ENCODE measurements around the gene ZG16. TPM values are rescaled to one million over a fixed set of nuclear protein-coding genes. Genes with fewer than 3 reads are reported as not detected.

Gene ZG16
- polyA plus RNA-seq, 1 donor = not detected

DNA sequence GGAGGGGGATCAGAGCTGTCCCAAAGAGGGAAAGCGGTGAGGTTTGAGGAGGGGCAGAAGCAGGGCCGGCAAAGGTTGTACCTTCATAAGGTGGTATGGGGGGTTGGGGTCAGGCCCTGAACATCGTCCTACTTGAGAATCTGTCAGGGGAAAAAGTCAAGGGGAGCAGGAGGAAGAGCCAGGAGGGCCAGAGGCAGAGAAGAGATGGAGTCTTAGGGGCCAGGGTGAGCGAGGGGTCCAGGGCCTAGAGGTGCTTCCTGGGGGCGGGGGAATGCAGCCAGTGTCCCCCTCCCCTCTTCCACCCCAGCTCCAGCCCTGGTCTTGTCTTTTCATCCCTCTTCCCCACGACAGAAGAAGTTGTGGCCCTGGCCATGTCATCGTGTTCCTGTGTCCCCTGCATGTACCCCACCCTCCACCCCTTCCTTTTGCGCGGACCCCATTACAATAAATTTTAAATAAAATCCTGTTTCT is 32.7 kb downstream of the ZG16 start:
- no peak for DNase-seq

DNA sequence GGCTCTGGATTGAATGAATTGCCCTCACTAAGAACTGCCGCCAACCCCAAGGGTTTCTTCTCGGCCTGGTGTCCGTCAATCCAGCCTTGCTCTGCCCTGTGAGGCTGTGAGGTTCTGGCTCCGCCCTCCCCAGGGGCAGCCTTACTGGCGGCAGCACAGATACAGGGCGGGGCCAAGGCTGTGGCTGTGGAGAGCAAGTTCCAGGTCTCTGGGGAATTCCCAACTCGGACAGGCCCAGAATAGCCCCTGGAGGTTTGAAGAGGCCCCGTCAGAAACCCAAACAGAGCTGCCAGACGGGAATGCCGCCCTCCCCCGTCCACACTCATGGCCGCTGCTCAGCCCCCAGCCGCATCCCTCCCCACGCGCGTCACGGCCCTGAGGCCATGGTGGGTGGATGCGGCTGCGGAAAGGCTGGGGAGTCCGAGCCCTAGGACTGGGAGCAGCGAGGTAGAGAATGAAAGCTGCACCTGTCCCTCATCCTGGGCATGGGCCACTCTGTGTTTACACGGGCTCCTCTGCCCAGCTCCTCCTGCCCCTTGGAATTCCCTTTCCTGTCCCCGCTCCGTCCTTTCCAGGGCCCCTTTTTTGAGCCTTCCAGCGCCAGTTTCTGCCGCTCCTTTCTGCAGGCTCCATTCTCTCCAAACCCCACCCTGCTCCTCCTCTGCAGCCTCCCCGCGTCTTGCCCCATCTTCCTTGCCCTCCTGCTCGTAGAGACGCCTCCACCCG is 33.3 kb downstream of the ZG16 start:
- DNase-seq = peak; percentile 84

DNA sequence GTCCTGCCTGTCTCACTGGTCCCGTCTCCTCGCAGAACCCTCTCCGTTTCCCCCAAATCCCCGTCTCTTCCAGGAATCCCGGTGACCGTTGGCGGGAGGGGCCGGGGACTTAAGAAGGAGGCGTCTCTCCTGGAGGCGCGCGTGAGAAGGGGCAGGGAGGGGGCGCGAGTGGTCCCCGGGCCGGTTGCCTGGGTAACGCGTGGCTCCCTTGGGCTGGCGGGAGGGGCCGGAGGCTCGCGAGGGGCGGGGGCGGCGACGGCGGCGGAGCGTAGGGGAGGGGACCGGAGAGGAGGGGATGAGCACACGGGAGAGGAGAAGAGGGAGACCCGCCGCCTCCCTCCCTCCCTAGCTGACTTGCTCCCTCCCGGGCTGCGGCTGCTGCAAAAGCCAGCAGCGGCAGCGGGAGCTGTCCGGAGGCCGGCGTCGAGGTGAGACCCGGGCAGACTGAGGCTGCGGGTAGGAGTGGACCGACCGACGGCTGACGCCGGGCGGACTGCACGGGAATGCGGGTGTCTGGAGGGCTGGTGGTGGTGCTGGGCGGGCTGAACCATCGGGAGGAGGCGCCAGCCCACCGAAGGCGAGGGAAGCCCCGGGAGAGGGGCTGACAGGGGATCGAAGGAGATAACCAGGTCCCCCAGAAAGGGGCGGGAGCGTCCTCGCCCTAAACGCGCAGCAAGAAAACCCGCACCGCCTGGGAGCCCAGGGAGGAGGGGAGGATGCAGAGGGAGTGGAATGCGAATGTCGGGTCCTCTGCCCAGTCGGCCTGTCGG is 34.0 kb downstream of the ZG16 start, which contains the start of gene PRRT2:
PRRT2 (plus strand) TSS at position 298 of the 770 bp plus-strand sequence. CDS start 862 bp downstream, outside the sequence.
- peak; percentile 84 for DNase-seq

DNA sequence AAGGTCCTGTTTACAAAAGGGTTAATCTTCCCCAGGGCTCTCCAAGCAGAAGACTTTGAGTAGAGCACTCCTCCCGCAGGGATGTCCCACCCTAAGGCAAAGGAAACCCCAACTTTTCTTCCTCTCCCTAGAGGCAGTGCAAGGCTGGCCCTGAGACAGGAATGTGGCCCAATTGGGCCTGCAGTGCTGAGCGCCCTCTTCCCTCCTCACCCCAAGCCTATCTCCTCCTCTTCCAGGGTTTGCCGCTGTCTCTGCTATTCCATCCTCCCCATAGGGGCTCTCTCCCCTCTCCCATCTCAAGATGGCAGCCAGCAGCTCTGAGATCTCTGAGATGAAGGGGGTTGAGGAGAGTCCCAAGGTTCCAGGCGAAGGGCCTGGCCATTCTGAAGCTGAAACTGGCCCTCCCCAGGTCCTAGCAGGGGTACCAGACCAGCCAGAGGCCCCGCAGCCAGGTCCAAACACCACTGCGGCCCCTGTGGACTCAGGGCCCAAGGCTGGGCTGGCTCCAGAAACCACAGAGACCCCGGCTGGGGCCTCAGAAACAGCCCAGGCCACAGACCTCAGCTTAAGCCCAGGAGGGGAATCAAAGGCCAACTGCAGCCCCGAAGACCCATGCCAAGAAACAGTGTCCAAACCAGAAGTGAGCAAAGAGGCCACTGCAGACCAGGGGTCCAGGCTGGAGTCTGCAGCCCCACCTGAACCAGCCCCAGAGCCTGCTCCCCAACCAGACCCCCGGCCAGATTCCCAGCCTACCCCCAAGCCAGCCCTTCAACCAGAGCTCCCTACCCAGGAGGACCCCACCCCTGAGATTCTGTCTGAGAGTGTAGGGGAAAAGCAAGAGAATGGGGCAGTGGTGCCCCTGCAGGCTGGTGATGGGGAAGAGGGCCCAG is 34.9 kb downstream of the ZG16 start:
- no peak for DNase-seq

DNA sequence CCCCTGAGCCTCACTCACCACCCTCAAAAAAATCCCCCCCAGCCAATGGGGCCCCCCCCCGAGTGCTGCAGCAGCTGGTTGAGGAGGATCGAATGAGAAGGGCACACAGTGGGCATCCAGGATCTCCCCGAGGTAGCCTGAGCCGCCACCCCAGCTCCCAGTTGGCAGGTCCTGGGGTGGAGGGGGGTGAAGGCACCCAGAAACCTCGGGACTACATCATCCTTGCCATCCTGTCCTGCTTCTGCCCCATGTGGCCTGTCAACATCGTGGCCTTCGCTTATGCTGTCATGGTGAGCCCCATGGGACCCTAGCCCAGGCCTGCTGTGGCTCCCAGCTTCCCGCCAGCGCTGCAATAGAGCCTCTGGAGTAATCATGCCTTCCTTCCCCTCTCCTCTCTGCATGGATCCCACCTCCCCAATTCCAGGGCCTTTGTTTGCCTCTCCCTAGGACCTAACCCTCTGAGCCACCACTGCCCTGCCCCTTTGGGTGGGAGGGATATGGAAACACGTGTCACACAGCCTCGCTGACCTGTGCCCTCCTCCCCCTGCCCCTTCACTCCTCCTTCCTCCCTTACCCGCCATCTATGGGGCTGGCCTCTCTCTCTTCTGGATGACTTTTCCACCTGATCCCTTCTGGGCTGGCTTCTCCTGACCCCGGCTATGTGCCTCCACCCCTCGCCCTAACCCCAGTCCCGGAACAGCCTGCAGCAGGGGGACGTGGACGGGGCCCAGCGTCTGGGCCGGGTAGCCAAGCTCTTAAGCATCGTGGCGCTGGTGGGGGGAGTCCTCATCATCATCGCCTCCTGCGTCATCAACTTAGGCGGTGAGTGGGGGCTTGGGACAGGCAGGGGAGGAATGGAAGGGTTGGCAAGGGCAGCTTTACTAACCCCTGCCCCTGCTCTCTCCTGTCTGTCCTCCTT is 35.8 kb downstream of the ZG16 start:
- DNase-seq = no peak

DNA sequence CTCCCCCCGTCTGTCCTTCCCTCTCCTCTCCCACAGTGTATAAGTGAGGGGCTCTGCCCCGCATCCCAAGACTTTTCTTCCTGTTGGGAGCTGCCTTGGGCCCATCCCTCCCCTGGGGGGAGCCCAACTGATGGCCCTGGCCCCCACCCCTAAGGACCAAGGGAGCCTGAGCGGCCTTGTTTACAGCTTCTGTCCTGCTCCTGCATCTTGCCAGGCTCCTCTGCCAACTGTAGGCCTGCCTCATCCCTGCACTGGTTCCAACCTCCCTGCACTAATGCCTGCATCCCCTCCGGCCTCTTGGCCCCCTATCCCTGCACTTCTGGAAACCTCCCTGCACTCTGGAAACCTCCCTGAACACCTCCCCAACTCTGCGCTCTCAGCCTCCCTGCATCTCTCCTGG is 36.5 kb downstream of the ZG16 start:
- DNase-seq = no peak

DNA sequence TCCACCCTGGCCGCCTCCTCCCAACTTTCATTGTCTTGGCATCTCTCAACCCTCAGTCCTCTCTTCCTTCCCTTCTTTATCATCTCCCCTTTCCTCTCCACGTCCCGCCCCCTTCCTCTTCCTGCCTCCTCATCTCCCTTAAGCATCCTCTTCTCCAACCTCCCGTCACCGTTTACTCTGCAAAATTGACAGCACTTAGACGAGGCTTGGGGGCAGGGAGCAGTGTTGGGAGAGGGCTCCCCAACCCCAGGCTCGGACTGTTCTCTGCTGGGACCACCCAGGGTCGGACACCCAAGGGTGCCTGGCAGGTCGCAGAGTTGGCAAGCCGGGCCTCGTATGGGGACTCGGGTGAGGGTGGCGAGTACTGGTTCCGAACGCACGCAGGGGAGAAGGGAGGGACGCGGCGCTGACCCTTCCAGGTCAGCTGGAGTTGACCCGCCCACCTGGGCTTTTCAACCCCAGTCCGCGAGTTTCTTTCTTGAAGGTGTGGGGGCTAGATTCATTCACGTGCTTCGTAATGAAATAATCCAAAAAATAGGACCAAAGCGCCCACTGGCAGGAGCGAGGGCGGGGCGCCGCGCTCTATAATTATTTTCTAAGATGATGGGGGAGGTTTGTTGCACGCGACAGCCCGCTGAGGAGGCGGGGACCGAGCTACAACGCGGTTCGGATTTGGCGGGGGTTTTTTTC is 37.1 kb downstream of the ZG16 start:
- DNase-seq = no peak

DNA sequence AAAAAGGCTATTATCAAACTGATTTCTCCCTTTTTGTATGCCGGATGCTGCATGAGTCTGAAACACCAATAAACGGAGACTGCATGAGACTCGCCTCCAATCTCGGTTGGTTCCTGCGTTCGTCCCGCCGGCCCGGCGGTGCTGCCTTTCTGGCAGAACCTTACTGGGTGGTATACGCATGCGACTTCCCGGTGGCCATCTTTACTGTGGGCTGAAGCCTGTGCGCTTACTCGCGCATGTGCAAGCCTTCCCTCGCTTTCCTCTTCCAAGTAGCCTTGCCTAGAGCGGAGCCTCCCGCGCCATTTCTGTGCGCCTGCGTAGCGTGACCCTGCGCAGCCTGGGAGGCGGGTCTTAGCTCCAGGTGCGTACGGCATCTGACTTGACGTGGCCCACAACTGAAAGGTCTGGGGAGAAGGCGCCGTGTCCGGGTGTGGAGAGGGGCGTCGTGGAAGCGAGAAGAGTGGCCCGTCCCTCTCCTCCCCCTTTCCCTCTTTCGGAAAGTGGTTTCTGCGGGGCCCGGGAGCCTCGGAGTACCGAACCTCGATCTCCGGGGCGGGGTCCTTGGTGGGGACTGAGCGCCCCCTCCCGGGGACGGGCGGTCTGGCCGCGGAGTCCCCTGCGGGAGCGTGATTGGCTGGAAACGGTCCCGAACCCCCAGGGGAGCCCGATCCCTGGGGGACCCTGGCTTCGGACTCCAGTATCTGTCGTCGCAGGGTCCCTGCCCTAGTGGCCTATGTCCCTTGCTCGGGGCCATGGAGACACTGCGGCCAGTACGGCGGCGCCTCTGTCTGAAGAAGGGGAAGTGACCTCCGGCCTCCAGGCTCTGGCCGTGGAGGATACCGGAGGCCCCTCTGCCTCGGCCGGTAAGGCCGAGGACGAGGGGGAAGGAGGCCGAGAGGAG is 38.0 kb downstream of the ZG16 start, which contains the start of gene PAGR1:
PAGR1 (plus strand) TSS at position 360 of the 901 bp plus-strand sequence; CDS start at position 734, 374 bp downstream.
- peak; percentile 100 for DNase-seq

DNA sequence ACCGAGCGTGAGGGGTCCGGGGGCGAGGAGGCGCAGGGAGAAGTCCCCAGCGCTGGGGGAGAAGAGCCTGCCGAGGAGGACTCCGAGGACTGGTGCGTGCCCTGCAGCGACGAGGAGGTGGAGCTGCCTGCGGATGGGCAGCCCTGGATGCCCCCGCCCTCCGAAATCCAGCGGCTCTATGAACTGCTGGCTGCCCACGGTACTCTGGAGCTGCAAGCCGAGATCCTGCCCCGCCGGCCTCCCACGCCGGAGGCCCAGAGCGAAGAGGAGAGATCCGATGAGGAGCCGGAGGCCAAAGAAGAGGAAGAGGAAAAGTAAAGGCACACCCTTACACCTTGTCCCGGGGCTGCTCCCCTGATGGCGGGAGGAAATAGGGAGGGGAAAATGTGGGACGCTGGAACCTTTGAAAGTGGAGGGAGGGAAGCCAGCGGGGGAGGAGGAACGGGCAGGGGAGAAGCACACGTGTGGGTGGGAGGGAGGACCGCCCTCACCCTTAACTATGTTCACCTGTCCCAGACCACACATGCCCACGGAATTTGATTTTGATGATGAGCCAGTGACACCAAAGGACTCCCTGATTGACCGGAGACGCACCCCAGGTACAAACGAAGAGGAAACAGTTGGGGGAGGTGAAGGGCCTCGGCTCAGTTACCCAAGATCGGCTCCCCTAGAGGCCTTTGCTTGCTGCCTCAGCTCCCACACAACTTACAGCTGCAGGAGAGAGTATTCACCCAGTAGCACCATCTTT is 38.8 kb downstream of the ZG16 start:
- no peak for DNase-seq

DNA sequence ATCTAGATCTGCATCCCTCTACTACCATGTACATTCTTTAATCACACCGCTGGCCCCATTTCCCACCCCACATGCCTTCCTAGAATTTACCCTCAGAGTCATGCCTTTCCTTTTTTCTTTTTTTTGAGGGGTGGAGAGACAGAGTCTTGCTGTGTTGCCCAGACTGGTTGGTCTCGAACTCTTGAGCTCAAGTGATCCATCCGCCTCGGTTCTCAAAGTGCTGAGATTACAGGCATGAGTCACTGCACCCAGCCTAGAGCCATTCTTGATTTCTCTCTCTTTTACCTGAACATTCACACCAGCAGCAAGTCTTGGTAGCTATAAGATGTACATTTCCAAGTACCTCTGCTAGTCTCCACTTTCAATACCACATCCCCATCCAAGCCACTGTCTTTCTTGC is 40.0 kb downstream of the ZG16 start:
- DNase-seq = no peak

DNA sequence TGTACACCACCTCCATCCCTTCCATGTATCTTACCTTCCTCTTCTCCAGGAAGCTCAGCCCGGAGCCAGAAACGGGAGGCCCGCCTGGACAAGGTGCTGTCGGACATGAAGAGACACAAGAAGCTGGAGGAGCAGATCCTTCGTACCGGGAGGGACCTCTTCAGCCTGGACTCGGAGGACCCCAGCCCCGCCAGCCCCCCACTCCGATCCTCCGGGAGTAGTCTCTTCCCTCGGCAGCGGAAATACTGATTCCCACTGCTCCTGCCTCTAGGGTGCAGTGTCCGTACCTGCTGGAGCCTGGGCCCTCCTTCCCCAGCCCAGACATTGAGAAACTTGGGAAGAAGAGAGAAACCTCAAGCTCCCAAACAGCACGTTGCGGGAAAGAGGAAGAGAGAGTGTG is 41.5 kb downstream of the ZG16 start:
- no peak for DNase-seq

DNA sequence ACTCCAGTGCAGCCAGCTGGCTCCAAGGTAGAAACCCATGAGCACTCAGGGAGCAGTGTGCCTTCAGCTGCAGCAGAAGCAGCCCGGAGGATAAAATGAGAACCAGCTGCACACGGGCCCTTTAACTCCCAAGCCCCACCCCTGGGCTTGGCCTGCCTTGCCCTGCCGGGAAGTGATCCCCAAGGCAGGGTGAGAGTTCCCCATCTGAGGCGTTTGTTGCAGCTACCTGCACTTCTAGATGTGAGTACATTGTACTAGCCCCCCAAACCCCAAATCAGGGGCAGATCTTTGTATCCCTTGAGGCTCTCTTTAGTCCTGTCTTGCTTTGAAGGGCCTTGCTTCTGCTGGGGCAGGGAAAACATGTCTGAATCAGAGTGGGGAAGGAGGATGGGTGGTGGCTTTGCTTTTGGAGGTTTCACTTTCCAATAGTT is 42.2 kb downstream of the ZG16 start, which contains the start of gene MVP:
MVP (plus strand) TSS at position 192 of the 431 bp plus-strand sequence. CDS start 10,088 bp downstream, outside the sequence.
- DNase-seq = peak; percentile 64

DNA sequence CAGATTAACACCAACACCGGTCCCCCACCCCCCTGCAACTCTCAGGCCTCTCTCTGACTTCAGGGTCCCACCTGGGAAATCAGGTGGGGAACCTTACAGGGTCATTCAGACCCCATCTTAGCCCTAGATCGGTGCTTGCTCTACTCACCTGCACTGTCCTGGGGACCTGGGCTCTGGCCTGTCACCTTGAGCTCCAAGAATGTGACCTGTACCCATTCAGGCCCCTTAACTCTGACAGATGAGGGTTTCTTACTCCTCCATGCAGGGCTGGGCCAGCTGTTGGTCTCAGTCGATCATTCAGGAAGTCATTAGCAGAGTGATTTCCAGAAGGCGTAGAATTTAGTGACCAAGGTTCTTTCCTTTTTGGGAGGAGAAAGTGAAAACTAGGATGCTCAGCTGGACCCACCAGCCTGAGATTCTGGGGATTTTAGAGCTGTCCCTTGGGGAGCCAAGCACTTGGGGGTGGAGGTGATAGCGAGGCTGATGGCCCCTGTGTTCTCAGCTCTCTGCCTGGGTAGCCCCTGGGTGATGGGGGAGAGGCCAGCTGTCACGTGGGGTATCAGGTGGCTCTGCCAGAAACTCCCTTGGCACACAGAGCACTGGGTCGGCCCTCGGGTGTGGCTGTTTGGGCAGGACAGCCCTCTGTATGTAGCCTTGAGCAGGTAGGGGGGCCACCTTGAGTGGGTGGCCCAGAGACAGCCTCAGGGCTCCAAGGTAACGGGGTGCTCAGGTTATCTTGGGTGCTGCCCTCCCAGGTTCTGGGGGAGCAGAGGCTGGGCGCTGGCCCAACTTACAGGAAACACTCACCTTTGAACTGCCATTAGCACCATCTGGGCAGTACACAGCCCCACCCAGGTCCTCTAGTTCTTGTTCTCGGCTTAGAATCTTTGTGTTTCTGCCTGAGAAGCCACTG is 42.9 kb downstream of the ZG16 start:
- no peak for DNase-seq

DNA sequence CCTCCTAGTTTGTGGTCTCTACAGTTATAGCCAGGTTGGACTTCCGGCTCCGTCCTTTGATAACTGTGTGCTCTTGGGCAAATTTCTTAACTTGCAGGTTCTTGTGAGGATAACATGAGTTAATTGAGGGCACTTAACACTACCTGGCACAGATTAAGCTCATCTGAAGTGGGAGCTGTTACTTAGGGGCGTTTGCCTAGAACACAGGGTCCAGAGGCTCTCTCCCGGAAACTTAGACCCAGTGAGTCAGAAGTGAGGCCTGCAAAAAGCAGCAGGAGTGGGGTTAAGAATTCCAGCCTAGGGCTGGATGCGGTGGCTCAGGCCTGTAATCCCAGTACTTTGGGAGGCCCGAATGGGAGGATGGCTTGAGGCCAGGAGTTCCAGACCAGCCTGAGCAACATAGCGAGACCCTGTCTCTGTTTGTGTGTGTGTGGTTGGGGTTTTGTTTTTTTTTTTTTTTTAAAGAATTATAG is 43.6 kb downstream of the ZG16 start:
- no peak for DNase-seq

DNA sequence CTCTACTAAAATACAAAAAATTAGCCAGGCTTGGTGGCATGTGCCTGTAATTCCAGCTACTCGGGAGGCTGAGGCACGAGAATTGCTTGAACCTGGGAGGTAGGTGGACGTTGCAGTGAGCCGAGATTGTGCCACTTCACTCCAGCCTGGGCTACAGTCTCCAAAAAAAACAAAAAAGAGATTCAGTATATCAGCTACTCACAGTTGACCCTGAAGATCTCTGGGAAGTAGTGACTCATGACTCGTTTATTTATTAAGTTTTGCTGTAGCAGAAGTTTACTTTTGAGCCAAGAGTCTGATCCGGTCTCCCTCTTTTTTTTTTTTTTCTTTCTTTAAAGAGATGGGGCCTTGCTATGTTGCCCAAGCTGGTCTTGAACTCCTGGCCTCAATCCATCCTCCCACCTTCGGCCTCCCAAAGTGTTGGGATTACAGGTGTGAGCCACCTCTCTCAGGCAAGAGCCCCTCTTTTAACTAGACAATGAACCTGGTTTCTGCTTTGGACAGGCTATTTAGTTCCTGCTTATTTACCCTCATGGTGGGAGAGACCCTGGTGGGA is 46.6 kb downstream of the ZG16 start:
- no peak for DNase-seq

DNA sequence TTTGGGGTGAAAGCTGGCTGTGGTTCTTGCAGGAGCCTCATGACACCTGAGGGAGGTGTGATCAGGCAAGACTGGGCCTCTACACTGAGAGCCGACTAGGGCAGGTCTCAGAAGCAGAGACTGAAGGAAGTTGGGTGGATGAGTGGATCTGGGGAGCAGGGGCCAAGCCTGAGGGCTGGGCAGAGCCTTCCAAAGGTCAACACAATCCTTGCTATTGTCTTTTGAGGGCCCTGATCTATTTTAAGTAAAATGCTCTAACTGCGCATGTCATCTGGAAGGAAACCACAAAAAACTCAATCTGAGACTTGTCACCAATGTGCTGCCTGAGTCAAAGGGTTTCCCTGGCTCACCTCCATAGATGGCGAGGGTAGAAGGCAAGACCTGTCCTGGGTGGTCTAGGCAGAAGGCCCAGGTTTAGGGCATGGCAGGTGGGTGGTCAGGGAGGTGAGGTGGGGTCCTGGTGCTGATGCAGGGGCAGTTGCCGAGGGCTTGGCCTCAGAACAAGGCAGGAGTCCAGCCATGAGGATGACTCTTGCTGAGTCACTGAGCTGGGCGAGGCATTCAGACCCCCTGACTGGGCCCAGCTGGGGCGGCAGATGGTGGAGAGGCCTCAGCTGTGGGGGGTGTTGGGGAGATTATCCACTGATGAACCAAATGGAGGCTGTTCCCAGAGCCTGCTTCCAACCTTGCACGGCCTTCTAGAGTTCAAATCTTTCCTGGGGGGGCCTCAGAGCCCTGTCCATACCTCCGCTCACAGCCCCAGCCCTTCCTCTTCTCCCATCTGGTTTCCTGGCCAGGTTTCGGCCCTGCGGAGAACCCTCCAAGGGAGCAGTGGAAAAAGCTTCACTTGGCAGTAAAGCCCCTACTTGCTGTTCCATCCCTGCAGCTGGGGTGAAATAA is 47.3 kb downstream of the ZG16 start:
- DNase-seq = no peak
